ENCODE results near the gene B3GNT9. TPM values are rescaled to one million over a fixed set of nuclear protein-coding genes. Genes with fewer than 3 reads are reported as not detected.
"Not testable (repeated sequence)": the region's sequence is repeated elsewhere in the genome, so short reads cannot be mapped to it uniquely, and the experiment has no call there.

Gene B3GNT9
- total RNA-seq, 3 donors from 2014 or later = 7.8 to 13.3 (median 11.1) TPM

- H3K9me3 ChIP-seq = no peaks in the 10 kb centered on the region
- DNase-seq (ENCODE audit: low spot score in 2 of 2) = peak in 1 of 2 donors; percentile 33
- H3K27me3 ChIP-seq = no peaks in the 10 kb centered on the region
- no peak overlapping the region for H3K27ac ChIP-seq
- intact Hi-C loops (cut with DNase I; ENCODE audit: low total_unique reads) = loop anchor here (10.0 kb wide), 2 partner anchors 148 to 178 kb away; partner anchors contain the start of gene CES3
- peaks cover 11% of the 10 kb centered on the region for H3K36me3 ChIP-seq
- no peak overlapping the region for H3K4me3 ChIP-seq
- no peaks in the 10 kb centered on the region for H3K4me1 ChIP-seq
- TF ChIP-seq CTCF (IDR thresholded peaks at IDR 0.05) (no peak), POLR2A (IDR thresholded peaks at IDR 0.05) (no peak), POLR2AphosphoS5 (IDR thresholded peaks at IDR 0.05) (no peak)
Measured at GRCh38 chr16:67142342-67142741, 8.5 kb downstream of the B3GNT9 start.

- DNase-seq (ENCODE audit: low spot score in 2 of 2) = no peak
- TF ChIP-seq CTCF (IDR thresholded peaks at IDR 0.05) (no peak), POLR2A (IDR thresholded peaks at IDR 0.05) (no peak), POLR2AphosphoS5 (IDR thresholded peaks at IDR 0.05) (no peak)
- Histone ChIP-seq H3K4me1 (no peaks in the 10 kb centered on the region), H3K27me3 (no peaks in the 10 kb centered on the region), H3K9me3 (no peaks in the 10 kb centered on the region), H3K36me3 (peaks cover 11% of the 10 kb centered on the region), H3K27ac (no peak overlapping the region), H3K4me3 (no peak overlapping the region)
- intact Hi-C loops (cut with DNase I; ENCODE audit: low total_unique reads) = loop anchor here (10.0 kb wide), 2 partner anchors 147 to 177 kb away; partner anchors contain the start of gene CES3
Measured at GRCh38 chr16:67141391-67141790, 9.4 kb downstream of the B3GNT9 start.

GRCh38 chr16:67137605-67138004 lies 13.2 kb downstream of the B3GNT9 start:
- H3K27ac ChIP-seq = no peak overlapping the region
- no peaks in the 10 kb centered on the region for H3K4me1 ChIP-seq
- no peak for TF ChIP-seq POLR2A (IDR thresholded peaks at IDR 0.05)
- TF ChIP-seq CTCF (IDR thresholded peaks at IDR 0.05) = no peak
- TF ChIP-seq POLR2AphosphoS5 (IDR thresholded peaks at IDR 0.05) = no peak
- no peaks in the 10 kb centered on the region for H3K27me3 ChIP-seq
- intact Hi-C loops (cut with DNase I; ENCODE audit: low total_unique reads) = no loop called here
- peaks cover 7% of the 10 kb centered on the region for H3K36me3 ChIP-seq
- H3K4me3 ChIP-seq = no peak overlapping the region
- H3K9me3 ChIP-seq = no peaks in the 10 kb centered on the region
- DNase-seq (ENCODE audit: low spot score in 2 of 2) = no peak

GRCh38 chr16:67129422-67129821 lies 21.4 kb downstream of the B3GNT9 start:
- DNase-seq (ENCODE audit: low spot score in 2 of 2) = no peak
- intact Hi-C loops (cut with DNase I; ENCODE audit: low total_unique reads) = no loop called here
- no peaks in the 10 kb centered on the region for H3K4me1 ChIP-seq
- TF ChIP-seq POLR2AphosphoS5 (IDR thresholded peaks at IDR 0.05) (no peak), POLR2A (IDR thresholded peaks at IDR 0.05) (no peak), CTCF (IDR thresholded peaks at IDR 0.05) (no peak)
- no peak overlapping the region for H3K27ac ChIP-seq
- H3K36me3 ChIP-seq = no peaks in the 10 kb centered on the region
- no peaks in the 10 kb centered on the region for H3K27me3 ChIP-seq
- H3K9me3 ChIP-seq = no peaks in the 10 kb centered on the region
- no peak overlapping the region for H3K4me3 ChIP-seq

- no peaks in the 10 kb centered on the region for H3K9me3 ChIP-seq
- H3K27me3 ChIP-seq = no peaks in the 10 kb centered on the region
- intact Hi-C loops (cut with DNase I; ENCODE audit: low total_unique reads) = no loop called here
- no peaks in the 10 kb centered on the region for H3K36me3 ChIP-seq
- H3K27ac ChIP-seq = no peak overlapping the region
- H3K4me3 ChIP-seq = no peak overlapping the region
- H3K4me1 ChIP-seq = no peaks in the 10 kb centered on the region
- no peak for TF ChIP-seq POLR2A (IDR thresholded peaks at IDR 0.05)
- DNase-seq (ENCODE audit: low spot score in 2 of 2) = no peak
Measured at GRCh38 chr16:67128887-67129286, 21.9 kb downstream of the B3GNT9 start.

- TF ChIP-seq POLR2A (IDR thresholded peaks at IDR 0.05) = no peak
- no peak for TF ChIP-seq POLR2AphosphoS5 (IDR thresholded peaks at IDR 0.05)
- no peak for TF ChIP-seq CTCF (IDR thresholded peaks at IDR 0.05)
- H3K9me3 ChIP-seq = no peaks in the 10 kb centered on the region
- no peaks in the 10 kb centered on the region for H3K4me1 ChIP-seq
- intact Hi-C loops (cut with DNase I; ENCODE audit: low total_unique reads) = no loop called here
- H3K36me3 ChIP-seq = no peaks in the 10 kb centered on the region
- no peak overlapping the region for H3K4me3 ChIP-seq
- no peaks in the 10 kb centered on the region for H3K27me3 ChIP-seq
- DNase-seq (ENCODE audit: low spot score in 2 of 2) = no peak
- no peak overlapping the region for H3K27ac ChIP-seq
Measured at GRCh38 chr16:67128417-67128816, 22.4 kb downstream of the B3GNT9 start.

GRCh38 chr16:67122799-67123198 lies 28.0 kb downstream of the B3GNT9 start:
- DNase-seq (ENCODE audit: low spot score in 2 of 2); intact Hi-C loops (cut with DNase I; ENCODE audit: low total_unique reads); H3K27me3 ChIP-seq; H3K27ac ChIP-seq; H3K9me3 ChIP-seq; H3K4me1 ChIP-seq; H3K36me3 ChIP-seq; H3K4me3 ChIP-seq: not testable (repeated sequence)

All from breast epithelium (tissue), 4 donors.